Fibroblast of skin of left quadriceps (primary cell): ENCODE results near the gene NFIA.
"Not testable (repeated sequence)": the region's sequence is repeated elsewhere in the genome, so short reads cannot be mapped to it uniquely, and the experiment has no call there.

Source experiments
- DNase-seq, 2 experiments: peaks; one replicate each; pipeline ENCODE4 v3.0.0-alpha.2; 2013; ENCODE audit warnings: low read depth in 2 of 2

NFIA gene

GRCh38 chr1:61453111-61453961 lies 371.0 kb downstream of the NFIA start:
- peak; percentile 78 to 84 for DNase-seq

DNA sequence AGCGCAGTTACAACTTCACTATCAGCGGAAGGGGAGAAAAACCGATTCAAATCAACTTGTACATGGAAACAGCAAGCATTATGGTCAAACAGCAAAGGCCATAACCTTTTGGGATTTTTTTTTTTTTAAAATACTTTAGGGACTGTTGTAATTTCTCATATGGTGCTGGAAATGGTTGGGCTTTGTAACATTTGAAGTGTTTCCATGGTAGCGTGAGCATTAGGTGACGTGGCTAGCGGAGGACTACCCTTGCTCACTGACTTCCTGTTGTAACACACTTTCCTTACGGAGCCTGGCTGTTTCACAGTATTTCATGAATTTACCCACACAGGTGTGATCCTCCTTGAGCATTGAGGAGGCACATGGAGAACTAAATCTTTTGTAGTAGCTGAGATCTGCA lies 373.0 kb downstream of the NFIA start:
- no peak for DNase-seq

DNA sequence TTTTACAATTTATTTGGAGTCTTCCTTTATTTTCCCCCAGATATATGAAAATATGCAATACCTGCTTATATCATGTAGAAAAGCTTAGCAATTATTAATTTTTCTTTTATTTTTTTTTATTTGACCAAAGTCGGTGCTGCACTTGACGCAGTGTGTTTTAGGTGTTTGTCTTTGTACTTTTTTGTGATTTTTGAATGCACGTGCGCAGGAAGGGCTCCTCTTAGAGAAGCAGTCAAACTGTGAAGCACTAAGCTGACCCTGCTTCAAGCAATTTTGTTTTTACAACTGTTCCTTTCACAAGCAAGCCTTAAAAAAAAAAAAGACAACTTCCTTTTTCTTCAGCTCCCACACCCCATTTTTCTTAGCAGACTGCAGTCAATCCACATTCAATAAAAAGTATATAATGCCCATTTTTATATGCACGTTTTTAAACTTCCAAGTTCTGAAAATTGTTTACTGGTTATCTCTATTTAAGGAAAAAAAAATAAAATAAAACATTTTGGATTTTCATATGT lies 375.2 kb downstream of the NFIA start:
- no peak for DNase-seq

DNA sequence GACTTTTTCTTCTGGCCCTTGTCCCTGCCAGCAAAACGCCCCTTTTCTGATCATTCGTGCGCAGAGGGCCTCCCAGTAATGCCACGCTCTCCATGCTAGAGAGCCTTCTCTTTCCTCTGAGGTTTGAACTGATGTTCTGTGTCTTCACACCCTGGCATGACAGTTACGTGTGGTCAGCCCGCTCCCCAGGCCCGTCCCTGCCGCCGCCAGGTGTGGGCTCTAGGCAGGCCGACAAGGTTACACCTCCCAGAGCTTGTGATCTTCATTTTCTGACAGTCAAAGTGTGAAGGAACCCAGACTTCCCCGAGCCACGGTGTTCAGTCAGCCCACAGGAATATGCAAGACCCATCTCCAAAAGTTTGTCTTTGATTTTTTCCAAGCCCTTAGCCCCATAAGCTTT lies 377.0 kb downstream of the NFIA start:
- DNase-seq = no peak

DNA sequence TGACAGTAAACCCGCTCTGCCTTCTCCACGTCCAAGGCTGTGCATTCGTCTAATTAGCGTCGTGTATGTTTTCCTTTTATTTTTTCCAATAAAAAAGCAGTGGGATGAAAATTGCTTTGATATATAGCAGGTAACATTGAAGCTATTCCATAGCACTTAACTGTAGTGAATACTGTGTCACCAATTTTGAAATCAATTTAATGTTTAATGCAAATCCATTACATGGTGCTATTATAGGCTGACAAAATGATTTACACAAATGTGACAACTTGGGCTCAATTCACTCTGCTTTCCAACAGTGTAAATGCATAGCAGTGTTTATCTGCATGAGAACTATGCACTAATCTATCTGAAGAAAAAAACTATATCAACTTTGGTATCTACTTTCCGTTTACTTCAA lies 377.8 kb downstream of the NFIA start:
- DNase-seq = no peak

- DNase-seq = no peak
Measured at GRCh38 chr1:61461406-61462384, 379.3 kb downstream of the NFIA start.

GRCh38 chr1:61462628-61463027 lies 380.3 kb downstream of the NFIA start:
- DNase-seq = no peak

GRCh38 chr1:61463220-61463619 lies 380.9 kb downstream of the NFIA start:
- DNase-seq = no peak

GRCh38 chr1:61467836-61468235 lies 385.5 kb downstream of the NFIA start:
- not testable (repeated sequence) for DNase-seq

DNA sequence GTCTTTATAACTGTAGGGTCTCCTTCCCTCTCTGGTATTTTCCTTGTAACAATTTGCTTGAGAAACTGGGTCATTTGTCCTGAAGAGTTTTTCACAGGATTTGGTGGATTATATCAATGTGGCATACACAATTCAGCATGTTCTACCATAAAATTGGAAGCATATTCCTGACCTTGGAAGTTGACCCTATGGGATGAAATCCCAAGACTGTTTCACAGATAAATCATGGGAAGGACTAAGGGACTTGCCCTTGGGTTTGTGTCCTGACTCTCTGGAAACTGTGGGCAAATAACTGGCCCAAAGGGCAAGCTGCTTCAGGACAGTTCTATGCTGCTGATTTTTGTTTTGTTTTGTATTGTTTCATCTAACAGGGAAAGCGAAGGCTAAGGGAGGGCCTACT lies 387.0 kb downstream of the NFIA start:
- DNase-seq = no peak

DNA sequence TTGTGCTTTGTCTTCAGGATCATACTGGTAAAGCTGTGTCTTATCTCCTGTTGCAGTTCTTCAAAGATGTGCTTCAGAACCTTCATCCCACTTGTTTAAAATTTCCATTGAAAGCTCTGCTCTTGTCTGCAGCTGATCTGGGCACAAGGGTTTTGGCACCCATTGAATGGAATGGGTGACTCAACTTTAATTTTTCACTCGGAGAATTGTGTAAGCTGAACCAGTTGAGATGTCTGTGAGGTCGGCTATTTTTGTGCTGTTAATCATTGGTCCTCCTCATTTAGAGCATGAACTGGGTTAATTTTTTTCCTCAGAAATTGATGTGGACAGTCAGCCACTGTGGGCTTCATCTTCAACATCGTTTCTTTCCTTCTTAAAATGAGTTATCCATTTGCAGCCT lies 390.5 kb downstream of the NFIA start:
- no peak for DNase-seq

GRCh38 chr1:61474269-61474817 lies 392.0 kb downstream of the NFIA start:
- DNase-seq = no peak

- DNase-seq = no peak
Measured at GRCh38 chr1:61474963-61475362, 392.6 kb downstream of the NFIA start.

DNA sequence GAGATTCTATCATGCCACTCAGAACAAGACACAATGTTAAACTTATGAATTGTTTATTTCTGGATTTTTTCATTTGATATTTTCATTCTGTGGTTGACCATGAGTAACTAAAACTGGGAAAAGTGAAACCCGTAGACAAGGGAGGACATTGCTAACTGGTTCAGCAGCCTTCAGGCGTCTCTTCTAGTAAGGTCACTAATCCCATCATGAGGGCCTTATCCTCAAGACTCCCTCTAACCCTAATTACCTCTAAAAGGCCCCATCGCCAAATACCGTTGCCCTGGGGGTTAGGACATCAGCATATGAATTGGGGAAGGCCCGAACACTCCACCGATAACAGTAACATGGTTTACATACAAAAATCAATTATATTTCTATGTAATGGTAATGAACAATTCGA lies 394.9 kb downstream of the NFIA start:
- DNase-seq = no peak

GRCh38 chr1:61480273-61480935 lies 398.0 kb downstream of the NFIA start:
- no peak for DNase-seq

GRCh38 chr1:61481315-61481715 lies 399.0 kb downstream of the NFIA start:
- DNase-seq = no peak

GRCh38 chr1:61482170-61482734 lies 399.9 kb downstream of the NFIA start:
- DNase-seq = no peak

DNA sequence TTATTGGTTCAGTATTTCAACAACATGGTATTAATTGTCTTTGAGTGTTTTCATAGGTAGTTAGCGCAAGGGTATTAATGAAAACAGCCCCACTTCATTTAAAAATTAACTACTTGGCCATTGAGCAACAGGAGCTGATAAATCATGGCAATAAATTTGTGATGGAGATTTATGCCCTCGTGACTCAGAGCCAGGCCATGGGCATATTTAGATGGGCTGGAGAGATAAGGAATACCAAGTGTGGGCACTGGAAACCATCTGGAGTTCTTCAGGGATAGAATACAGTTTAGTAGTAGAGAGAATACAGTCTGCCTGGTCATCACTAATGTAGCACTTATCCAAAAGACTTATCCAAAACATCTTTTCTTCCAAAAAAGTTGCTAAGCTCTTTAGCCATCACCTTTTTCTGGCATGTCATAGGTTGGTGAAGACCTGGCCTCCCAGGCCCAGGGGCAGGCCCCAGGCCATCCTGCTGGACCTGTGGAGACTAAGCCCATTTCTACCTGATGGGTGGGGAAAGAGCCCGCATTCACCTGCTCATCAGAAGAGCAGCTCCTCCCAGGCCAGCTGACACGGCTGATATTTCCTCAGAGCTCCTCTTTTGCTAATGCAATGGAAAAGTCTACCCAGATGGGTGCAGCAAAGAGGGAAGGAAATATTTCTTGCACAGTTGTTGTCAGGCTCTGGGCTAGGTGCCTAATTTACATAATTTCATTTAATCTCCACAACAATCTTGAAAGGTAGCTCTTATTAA lies 404.6 kb downstream of the NFIA start:
- no peak for DNase-seq

DNA sequence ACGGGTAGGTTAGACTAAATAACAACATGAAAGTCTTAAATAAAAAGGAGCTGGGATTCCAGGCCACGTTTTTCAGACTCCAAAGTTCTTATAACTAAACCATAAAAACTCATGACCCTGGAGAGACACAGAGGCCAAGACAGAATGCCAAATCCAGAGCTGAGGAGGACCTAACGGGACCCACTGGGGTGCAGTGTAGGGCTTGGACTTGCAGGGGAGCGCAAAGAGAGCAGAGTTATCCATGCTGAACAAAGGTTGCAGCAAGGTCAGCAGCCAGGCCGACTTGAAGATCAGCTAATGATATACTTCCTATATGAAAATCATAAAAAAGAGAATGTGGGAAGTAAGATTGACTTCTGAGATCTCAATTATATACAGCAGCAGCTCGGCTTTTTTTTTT lies 405.4 kb downstream of the NFIA start:
- DNase-seq = no peak

DNA sequence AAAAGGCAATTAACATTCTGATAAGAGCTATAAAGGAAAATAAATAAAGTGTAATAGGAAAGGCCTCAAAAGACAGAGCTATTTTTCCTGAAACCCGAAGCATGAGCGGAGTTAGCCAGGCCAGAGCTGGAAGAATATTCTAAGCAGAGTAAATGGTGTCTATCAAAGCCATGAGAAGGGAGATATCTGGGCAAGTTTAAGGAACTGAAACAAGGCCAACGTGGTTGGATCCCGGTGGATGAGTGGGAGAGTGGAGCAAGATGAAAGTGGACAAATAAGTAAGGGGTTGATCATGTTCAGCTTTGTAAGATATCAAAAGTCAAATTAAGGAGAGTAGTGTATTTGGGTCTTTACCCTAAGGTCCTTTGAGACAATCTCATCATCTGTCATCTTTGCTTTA lies 408.6 kb downstream of the NFIA start:
- no peak for DNase-seq

GRCh38 chr1:61491497-61491896 lies 409.1 kb downstream of the NFIA start:
- peak; percentile 20 to 23 for DNase-seq
